Heart left ventricle (tissue), 16 donors: ENCODE data around the gene ARG2. TPM values are rescaled to one million over a fixed set of nuclear protein-coding genes. Genes with fewer than 3 reads are reported as not detected.

ENCODE experiments used
- ATAC-seq, 4 donors: fragments of 200-7000 bp; cut with Tn5 transposase; one replicate each; pipeline ENCODE4 v1.9.1; 2020 to 2022; ENCODE audit warnings: moderate library complexity in 4 of 4, mild to moderate bottlenecking in 3 of 4, moderate number of reproducible peaks in 1 of 4
- DNase-seq, 5 donors: peaks; one replicate each; pipeline ENCODE4 v3.0.0-alpha.2; 2020
- H3K27ac ChIP-seq, 12 donors: fragments of 200-600 bp; sonication (generic) in 4 of 12; one replicate each; pipeline versions ENCODE4 v1.5.0 to v1.8.0; 2016 to 2022; ENCODE audit warnings: mild to moderate bottlenecking in 2 of 12
- H3K27me3 ChIP-seq, 9 donors: fragments of 200-600 bp; sonication (generic) in 2 of 9; one replicate each; pipeline versions ENCODE4 v1.5.1 to v1.8.0; 2016 to 2022; ENCODE audit warnings: mild to moderate bottlenecking in 3 of 9
- H3K36me3 ChIP-seq, 9 donors: fragments of 200-600 bp; sonication (generic) in 2 of 9; one replicate each; pipeline versions ENCODE4 v1.5.0 to v1.8.0; 2018 to 2022; ENCODE audit warnings: mild to moderate bottlenecking in 2 of 9
- H3K4me1 ChIP-seq, 12 donors: fragments of 200-600 bp; sonication (generic) in 4 of 12; one replicate each; pipeline versions ENCODE4 v1.5.0 to v1.8.0; 2016 to 2022; ENCODE audit warnings: mild to moderate bottlenecking in 3 of 12
- H3K4me3 ChIP-seq, 12 donors: fragments of 200-600 bp; sonication (generic) in 4 of 12; one replicate each; pipeline versions ENCODE4 v1.5.0 to v1.8.0; 2017 to 2022; ENCODE audit warnings: mild to moderate bottlenecking in 9 of 12, moderate library complexity in 4 of 12
- H3K9me3 ChIP-seq, 12 donors: fragments of 200-600 bp; sonication (generic) in 4 of 12; one replicate each; pipeline versions ENCODE4 v1.5.0 to v1.8.0; 2016 to 2022; ENCODE audit warnings: mild to moderate bottlenecking in 1 of 12
- POLR2A ChIP-seq, 2 donors: fragments of 450-650 bp; IDR thresholded peaks; one replicate each; pipeline ENCODE4 v1.6.1; 2017; ENCODE audit warnings: antibody characterized with exemption in 2 of 2, mild to moderate bottlenecking in 2 of 2, moderate library complexity in 2 of 2
- WGBS, 4 donors: extraction: QIAGEN DNeasy Blood & Tissue Kit in 2 of 4; methylation state at CpG; one replicate each; pipeline versions ENCODE4 v1.1.5 to v1.1.7; 2013 to 2018; 5-methylcytosine and 5-hydroxymethylcytosine counted together
- intact Hi-C, 10 donors: fragments of 100-400 bp; cut with DNase I; formaldehyde crosslinking; loops; one replicate each; pipeline versions ENCODE4 v1.11.1 to v1.14.2; 2022
- polyA plus RNA-seq, 2 donors: library from polyadenylated mRNA; stranded (reverse); fragments of 200-250 nt; gene quantifications; one replicate each; pipeline ENCODE4 v1.2.3, GENCODE V29; 2013
- total RNA-seq, 9 donors: library from RNA; depleted of rRNA in 2 of 9; stranded (reverse); fragments of >200 nt in 2 of 9; fragmentation: NEBNext Ultra II Directional in 3 of 9; extraction: Animal tissue kit (Norgen Biotek cat#: 25700) in 3 of 9; gene quantifications; one replicate each; pipeline versions ENCODE4 v1.1.0 to v1.2.4, GENCODE V29; 2016 to 2023
- TF ChIP-seq, protein P1 (sequence below), 12 donors: fragments of 200-600 bp; sonication (generic) in 4 of 12; IDR thresholded peaks; one replicate each; pipeline versions ENCODE4 v1.5.0 to v1.8.0; 2018 to 2022; ENCODE audit warnings: antibody characterized with exemption in 12 of 12, mild to moderate bottlenecking in 5 of 12
- donor health status: ischemic (EF 13 %, LVEDD 7.1; RV severe dilation, severe dysfunction).
- donor health status: healthy with polysubstance abuse.
- donor health status: DM: no; HTN: yes; CAD: no.
- donor health status: DM: no; HTN: no; CAD: no.
- donor health status: ischemic (EF 25% LVEDD 6.9; RV normal size, moderate dysfunction).
- donor health status: ischemic (EF 25% LVEDD 5.7; RV mildly dilated, moderate dysfunction).
- donor health status: healthy.
- donor health status: DM: yes; HTN: yes; CAD: no.
- donor health status: ischemic (EF 35%, LVEDD 5.7; RV mildly dilated, moderate dysfunction).
- donor health status: nonischemic (EF 11% LVEDD 7.7; RV severe dilation, severe dysfunction).
- donor health status: DM: yes; HTN: yes; CAD: no.
- donor health status: PGD.
- donor health status: ischemic (EF 29% LVEDD 5.4; RV normal size, mild dysfunction).
- donor health status: nonischemic (EF 23%, LVEDD 6.1; RV moderate dilation, normal function).

ARG2 gene
- total and polyA plus RNA-seq, 11 donors, result 0.34 to 53.7 (median 1.5) TPM

- ATAC-seq, result no peak
- TF ChIP-seq, protein P1, sequence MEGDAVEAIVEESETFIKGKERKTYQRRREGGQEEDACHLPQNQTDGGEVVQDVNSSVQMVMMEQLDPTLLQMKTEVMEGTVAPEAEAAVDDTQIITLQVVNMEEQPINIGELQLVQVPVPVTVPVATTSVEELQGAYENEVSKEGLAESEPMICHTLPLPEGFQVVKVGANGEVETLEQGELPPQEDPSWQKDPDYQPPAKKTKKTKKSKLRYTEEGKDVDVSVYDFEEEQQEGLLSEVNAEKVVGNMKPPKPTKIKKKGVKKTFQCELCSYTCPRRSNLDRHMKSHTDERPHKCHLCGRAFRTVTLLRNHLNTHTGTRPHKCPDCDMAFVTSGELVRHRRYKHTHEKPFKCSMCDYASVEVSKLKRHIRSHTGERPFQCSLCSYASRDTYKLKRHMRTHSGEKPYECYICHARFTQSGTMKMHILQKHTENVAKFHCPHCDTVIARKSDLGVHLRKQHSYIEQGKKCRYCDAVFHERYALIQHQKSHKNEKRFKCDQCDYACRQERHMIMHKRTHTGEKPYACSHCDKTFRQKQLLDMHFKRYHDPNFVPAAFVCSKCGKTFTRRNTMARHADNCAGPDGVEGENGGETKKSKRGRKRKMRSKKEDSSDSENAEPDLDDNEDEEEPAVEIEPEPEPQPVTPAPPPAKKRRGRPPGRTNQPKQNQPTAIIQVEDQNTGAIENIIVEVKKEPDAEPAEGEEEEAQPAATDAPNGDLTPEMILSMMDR (IDR thresholded peaks at IDR 0.05), result no peak
- no peak for TF ChIP-seq POLR2A (IDR thresholded peaks at IDR 0.05)
- intact Hi-C loops, result no loop called here
- H3K4me1 ChIP-seq, result peaks cover 0 to 8% (median 0%) of the 10 kb centered on the region in 12 donors
- no peak overlapping the region for H3K4me3 ChIP-seq
- DNase-seq, result no peak
- no peak overlapping the region for H3K27ac ChIP-seq
- H3K9me3 ChIP-seq, result no peaks in the 10 kb centered on the region
- H3K36me3 ChIP-seq, result no peaks in the 10 kb centered on the region
- no peaks in the 10 kb centered on the region for H3K27me3 ChIP-seq
Measured at GRCh38 chr14:67627519-67627918, 7.8 kb downstream of the ARG2 start.

- H3K27me3 ChIP-seq, result no peaks in the 10 kb centered on the region
- DNase-seq, result no peak
- H3K27ac ChIP-seq, result no peak overlapping the region
- H3K36me3 ChIP-seq, result no peaks in the 10 kb centered on the region
- no peaks in the 10 kb centered on the region for H3K4me1 ChIP-seq
- no peak for ATAC-seq
- intact Hi-C loops, result no loop called here
- 85 to 94% (median 92%) methylated on average over 4 of the region's 4 CpGs for WGBS, 4 donors
- TF ChIP-seq, protein P1 (IDR thresholded peaks at IDR 0.05), result no peak
- TF ChIP-seq POLR2A (IDR thresholded peaks at IDR 0.05), result no peak
- no peak overlapping the region for H3K4me3 ChIP-seq
- no peaks in the 10 kb centered on the region for H3K9me3 ChIP-seq
Measured at GRCh38 chr14:67630186-67630585, 10.5 kb downstream of the ARG2 start.

DNA sequence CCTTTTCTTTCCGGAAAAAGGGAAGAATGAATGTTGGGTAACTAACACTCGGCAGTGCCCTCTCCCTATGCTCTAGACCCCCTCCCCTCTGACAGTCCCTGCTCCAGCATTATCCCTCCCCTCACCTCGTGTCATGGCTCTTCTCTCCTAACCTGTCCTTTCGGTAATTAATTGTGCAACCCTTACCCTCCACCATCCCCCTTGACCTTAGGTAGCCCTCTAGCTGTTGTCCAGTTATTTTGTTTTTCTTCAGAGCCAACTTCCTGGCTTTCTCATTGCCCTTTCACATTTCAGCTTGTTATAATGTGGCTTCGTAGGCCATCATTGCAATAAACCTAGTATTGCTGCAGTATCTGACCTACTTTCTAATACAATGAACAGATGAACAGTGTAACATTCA is 11.2 kb downstream of the ARG2 start:
- Histone ChIP-seq H3K27ac (no peak overlapping the region), H3K4me1 (peaks cover 0 to under 1% (median 0%) of the 10 kb centered on the region in 12 donors), H3K4me3 (no peak overlapping the region), H3K27me3 (no peaks in the 10 kb centered on the region), H3K36me3 (no peaks in the 10 kb centered on the region), H3K9me3 (no peaks in the 10 kb centered on the region)
- intact Hi-C loops, result no loop called here
- ATAC-seq (no peak), DNase-seq (no peak)
- TF ChIP-seq POLR2A (IDR thresholded peaks at IDR 0.05), result no peak
- TF ChIP-seq, protein P1 (IDR thresholded peaks at IDR 0.05), result no peak
- WGBS, 4 donors, result 74 to 88% (median 84%) methylated on average over 5 of the region's 5 CpGs

DNA sequence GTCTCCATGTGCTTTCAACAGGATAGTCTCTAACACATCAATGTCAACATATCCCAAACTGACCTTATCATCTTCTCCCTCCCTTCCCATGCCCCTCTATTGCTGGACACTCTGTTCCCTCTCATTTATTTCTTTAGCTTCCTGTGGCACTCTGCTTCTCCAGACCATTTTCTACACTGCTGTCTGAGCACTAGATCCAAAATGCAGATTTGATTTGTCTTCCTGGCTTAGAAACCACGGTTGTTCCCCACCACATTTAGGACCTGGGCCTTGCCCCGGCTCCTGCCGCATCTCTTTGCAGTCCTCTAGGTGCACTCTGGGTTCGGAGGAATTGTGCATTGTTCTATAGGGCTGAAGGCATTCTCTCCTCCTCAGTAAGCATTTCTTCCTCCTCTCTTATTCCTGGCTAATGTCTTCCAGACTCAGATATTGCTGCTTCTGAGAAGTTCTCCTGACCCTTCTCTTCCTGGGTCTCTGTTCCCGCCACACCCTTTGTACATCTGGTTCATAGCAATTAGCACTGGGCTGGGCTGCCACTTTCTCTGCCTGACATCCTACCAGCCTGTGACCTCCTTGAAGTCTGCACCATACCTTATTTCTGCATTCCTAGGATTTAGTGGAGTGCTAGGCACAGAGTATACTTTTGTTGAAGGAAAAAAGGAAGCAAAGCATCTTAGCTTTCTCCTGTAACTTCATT is 13.9 kb downstream of the ARG2 start:
- WGBS, 4 donors, result 89 to 91% (median 90%) methylated on average over 5 of the region's 5 CpGs
- H3K27me3 ChIP-seq, result no peaks in the 10 kb centered on the region
- no peak for DNase-seq
- intact Hi-C loops, result no loop called here
- no peaks in the 10 kb centered on the region for H3K36me3 ChIP-seq
- H3K4me1 ChIP-seq, result peaks cover 0 to 9% (median 0%) of the 10 kb centered on the region in 12 donors
- no peak overlapping the region for H3K4me3 ChIP-seq
- no peaks in the 10 kb centered on the region for H3K9me3 ChIP-seq
- ATAC-seq, result no peak
- H3K27ac ChIP-seq, result no peak overlapping the region
- TF ChIP-seq, protein P1 (IDR thresholded peaks at IDR 0.05), result no peak
- TF ChIP-seq POLR2A (IDR thresholded peaks at IDR 0.05), result no peak
